Fibroblast of villous mesenchyme (primary cell): ENCODE data around the gene ZNF57. TPM values are rescaled to one million over a fixed set of nuclear protein-coding genes. Genes with fewer than 3 reads are reported as not detected.
"Not testable (repeated sequence)": the region's sequence is repeated elsewhere in the genome, so short reads cannot be mapped to it uniquely, and the experiment has no call there.

Experiments
- DNase-seq: peaks from one replicate; pipeline ENCODE4 v3.0.0-alpha.2; 2010; ENCODE audit warnings: low read depth
- H3K4me3 ChIP-seq: 2 replicates; pipeline ENCODE4 v1.5.1; 2011; ENCODE audit warnings: low read depth, mild to moderate bottlenecking, low read length
- total RNA-seq: library from RNA; depleted of rRNA; stranded (reverse); fragments of >200 nt; gene quantifications from 2 replicates; pipeline ENCODE4 v1.2.3, GENCODE V29; 2012
- TF ChIP-seq, protein P1 (sequence below): IDR thresholded peaks from 2 replicates; pipeline ENCODE4 v1.5.1; 2012; ENCODE audit warnings: low read depth, mild to moderate bottlenecking, low read length; ENCODE audit not compliant: insufficient read depth

The ZNF57 gene
- total RNA-seq, 1 donor: 6.0 TPM

DNA sequence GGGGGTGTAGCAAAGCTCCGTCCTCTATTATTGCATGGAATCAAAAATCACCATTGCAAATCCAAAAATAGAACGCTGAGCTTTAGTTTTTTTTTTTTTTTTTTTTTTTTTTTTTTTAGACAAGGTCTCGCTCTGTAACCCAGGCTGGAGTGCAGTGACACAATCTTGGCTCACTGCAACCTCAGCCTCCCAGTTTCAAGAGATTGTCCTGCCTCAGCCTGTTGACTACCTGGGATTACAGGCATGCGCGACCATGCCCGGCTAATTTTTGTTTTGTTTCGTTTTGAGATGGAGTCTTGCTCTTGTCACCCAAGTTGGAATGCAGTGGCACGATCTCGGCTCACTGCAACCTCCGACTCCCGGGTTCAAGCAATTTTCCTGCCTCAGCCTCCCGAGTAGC lies 59.4 kb downstream of the ZNF57 start:
- DNase-seq: no peak
- TF ChIP-seq, protein P1, sequence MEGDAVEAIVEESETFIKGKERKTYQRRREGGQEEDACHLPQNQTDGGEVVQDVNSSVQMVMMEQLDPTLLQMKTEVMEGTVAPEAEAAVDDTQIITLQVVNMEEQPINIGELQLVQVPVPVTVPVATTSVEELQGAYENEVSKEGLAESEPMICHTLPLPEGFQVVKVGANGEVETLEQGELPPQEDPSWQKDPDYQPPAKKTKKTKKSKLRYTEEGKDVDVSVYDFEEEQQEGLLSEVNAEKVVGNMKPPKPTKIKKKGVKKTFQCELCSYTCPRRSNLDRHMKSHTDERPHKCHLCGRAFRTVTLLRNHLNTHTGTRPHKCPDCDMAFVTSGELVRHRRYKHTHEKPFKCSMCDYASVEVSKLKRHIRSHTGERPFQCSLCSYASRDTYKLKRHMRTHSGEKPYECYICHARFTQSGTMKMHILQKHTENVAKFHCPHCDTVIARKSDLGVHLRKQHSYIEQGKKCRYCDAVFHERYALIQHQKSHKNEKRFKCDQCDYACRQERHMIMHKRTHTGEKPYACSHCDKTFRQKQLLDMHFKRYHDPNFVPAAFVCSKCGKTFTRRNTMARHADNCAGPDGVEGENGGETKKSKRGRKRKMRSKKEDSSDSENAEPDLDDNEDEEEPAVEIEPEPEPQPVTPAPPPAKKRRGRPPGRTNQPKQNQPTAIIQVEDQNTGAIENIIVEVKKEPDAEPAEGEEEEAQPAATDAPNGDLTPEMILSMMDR: no peak

DNA sequence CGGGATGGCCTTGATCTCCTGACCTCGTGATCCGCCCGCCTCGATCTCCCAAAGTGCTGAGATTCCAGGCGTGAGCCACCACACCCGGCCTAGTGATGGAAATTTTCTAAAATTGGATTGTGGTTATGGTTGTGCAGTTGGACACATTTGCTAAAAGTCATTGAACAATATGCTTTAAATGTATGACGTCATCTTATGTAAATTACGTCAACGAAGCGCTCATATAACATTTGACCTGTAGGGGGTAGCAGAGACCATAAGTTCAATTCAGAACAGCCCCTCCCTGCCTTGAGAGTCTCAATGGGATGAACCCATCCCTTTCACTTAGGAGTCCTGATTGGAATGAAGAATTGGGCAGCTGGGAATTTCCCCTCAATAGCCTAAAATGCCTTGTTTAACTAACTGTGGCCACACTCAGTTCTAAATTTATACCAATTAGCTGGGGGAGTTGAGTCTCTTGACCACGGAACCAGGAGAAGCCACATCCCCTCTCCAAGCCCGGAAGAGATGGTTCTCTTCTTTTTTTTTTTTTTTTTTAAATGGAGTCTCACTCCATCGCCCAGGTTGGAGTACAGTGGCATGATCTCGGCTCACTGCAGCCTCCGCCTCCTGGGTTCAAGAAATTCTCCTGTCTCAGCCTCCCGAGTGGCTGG lies 61.4 kb downstream of the ZNF57 start:
- H3K4me3 ChIP-seq: no peak overlapping the region
- peak; percentile 82 for DNase-seq
- TF ChIP-seq, protein P1: peak; percentile 72

More for the DNA sequence above, 59.4 kb downstream of the ZNF57 start:
- no peak overlapping the region for H3K4me3 ChIP-seq

- TF ChIP-seq, protein P1: no peak
- no peak overlapping the region for H3K4me3 ChIP-seq
- DNase-seq: no peak
Observed at GRCh38 chr19:2963122-2963521, 62.4 kb downstream of the ZNF57 start.

- not testable (repeated sequence) for H3K4me3 ChIP-seq, DNase-seq
Observed at GRCh38 chr19:2963631-2964030, 62.9 kb downstream of the ZNF57 start.

- no peak overlapping the region for H3K4me3 ChIP-seq
- DNase-seq: no peak
- TF ChIP-seq, protein P1: no peak
Observed at GRCh38 chr19:2964874-2965273, 64.1 kb downstream of the ZNF57 start.

GRCh38 chr19:2967972-2968371 lies 67.2 kb downstream of the ZNF57 start:
- no peak overlapping the region for H3K4me3 ChIP-seq
- TF ChIP-seq, protein P1: no peak
- DNase-seq: no peak

Other genes starting within 250 kb of the ZNF57 start
- gene GNG7, start 198.2 kb upstream of the ZNF57 start, total RNA-seq: under 0.01 TPM in 1 of 2 replicates, not detected in the other
- gene DIRAS1, start 179.6 kb upstream of the ZNF57 start, total RNA-seq: under 0.01 and 0.32 TPM in 2 replicates
- 25.9 and 37.0 TPM in 2 replicates for gene SLC39A3, start 160.9 kb upstream of the ZNF57 start, total RNA-seq
- gene SGTA, start 117.7 kb upstream of the ZNF57 start, total RNA-seq: 44.5 and 50.9 TPM in 2 replicates
- 65.7 and 72.5 TPM in 2 replicates for gene THOP1, start 115.4 kb upstream of the ZNF57 start, total RNA-seq
- 3.2 and 3.5 TPM in 2 replicates for gene ZNF554, start 81.1 kb upstream of the ZNF57 start, total RNA-seq
- 4.8 and 6.0 TPM in 2 replicates for gene ZNF555, start 59.5 kb upstream of the ZNF57 start, total RNA-seq
- gene ZNF556, start 33.6 kb upstream of the ZNF57 start, total RNA-seq: 0.32 and 0.86 TPM in 2 replicates
- gene ZNF77, start 44.0 kb downstream of the ZNF57 start, total RNA-seq: 3.0 and 4.8 TPM in 2 replicates
- 0.97 and 1.7 TPM in 2 replicates for gene TLE6, start 76.6 kb downstream of the ZNF57 start, total RNA-seq
- gene TLE2, start 128.4 kb downstream of the ZNF57 start, total RNA-seq: 0.32 and 1.7 TPM in 2 replicates
- gene TLE5, start 161.6 kb downstream of the ZNF57 start, total RNA-seq: 289 and 301 TPM in 2 replicates
- 80.7 and 87.3 TPM in 2 replicates for gene GNA11, start 193.4 kb downstream of the ZNF57 start, total RNA-seq
- under 0.01 and 0.32 TPM in 2 replicates for gene GNA15, start 235.1 kb downstream of the ZNF57 start, total RNA-seq